SK-N-SH (cell line): ENCODE results near the gene IGSF3. TPM values are rescaled to one million over a fixed set of nuclear protein-coding genes. Genes with fewer than 3 reads are reported as not detected.

Experiments
- CTCF ChIA-PET: fragments of 300-600, 350-600 bp; formaldehyde crosslinking; extraction: SDS; loops from one replicate; lab custom pipeline; 2021; lab: Yijun Ruan, JAX
- POLR2A ChIA-PET: fragments of 350-600 bp; sonication (Branson Sonifier 250); formaldehyde crosslinking; extraction: SDS; loops from one replicate; lab custom pipeline; 2020; ENCODE audit warnings: antibody characterized with exemption, inconsistent platforms; lab: Yijun Ruan, JAX
- DNase-seq: peaks from one replicate; pipeline ENCODE4 v3.0.0; 2012
- H2AFZ ChIP-seq: fragments of 200-600 bp; sonication (generic); 2 replicates; pipeline ENCODE4 v1.8.1; 2016; ENCODE audit warnings: antibody characterized with exemption, mild to moderate bottlenecking, low read depth
- H3F3A ChIP-seq: fragments of 200-600 bp; sonication (generic); replicated peaks from 2 replicates; pipeline ENCODE3; 2016; ENCODE audit warnings: antibody characterized with exemption, mild to moderate bottlenecking; ENCODE audit not compliant: insufficient read depth
- H3K27ac ChIP-seq, 2 experiments: fragments of 200-500 bp in 1 of 2; fragments of 200-600 bp in 1 of 2; sonication (Bioruptor generic) in 1 of 2; sonication (generic), shearing (Covaris generic) in 1 of 2; 2 replicates each; pipeline versions ENCODE4 v1.5.1 to v1.6.1; 2014 to 2016; ENCODE audit warnings: low read depth in 2 of 2, inconsistent platforms in 1 of 2, low read length in 1 of 2, mild to moderate bottlenecking in 1 of 2, mixed read lengths in 1 of 2
- H3K27me3 ChIP-seq: fragments of 200-600 bp; sonication (generic), shearing (Covaris generic); 2 replicates; pipeline ENCODE4 v1.6.1; 2016; ENCODE audit warnings: mixed run types; ENCODE audit not compliant: insufficient read depth
- H3K36me3 ChIP-seq, 2 experiments: fragments of 200-500 bp in 1 of 2; fragments of 200-600 bp in 1 of 2; sonication (Bioruptor generic) in 1 of 2; sonication (generic) in 1 of 2; replicated peaks in 1 of 2; 2 replicates each; pipeline versions ENCODE3 to v1.5.1; 2014 to 2016; ENCODE audit warnings: low read length in 1 of 2, mild to moderate bottlenecking in 1 of 2; ENCODE audit not compliant: insufficient read depth in 2 of 2, control insufficient read depth in 1 of 2
- H3K4me1 ChIP-seq, 2 experiments: fragments of 200-500 bp in 1 of 2; fragments of 200-600 bp in 1 of 2; sonication (Bioruptor generic) in 1 of 2; sonication (generic), shearing (Covaris generic) in 1 of 2; 2 replicates each; pipeline versions ENCODE4 v1.5.1 to v1.6.1; 2014 to 2016; ENCODE audit warnings: low read depth in 1 of 2, low read length in 1 of 2, mixed run types in 1 of 2; ENCODE audit not compliant: insufficient read depth in 2 of 2, control insufficient read depth in 1 of 2
- H3K4me2 ChIP-seq: fragments of 200-600 bp; sonication (generic), shearing (Covaris generic); 2 replicates; pipeline ENCODE4 v1.6.1; 2017; ENCODE audit warnings: mixed run types
- H3K4me3 ChIP-seq, 2 experiments: fragments of 200-500 bp in 1 of 2; fragments of 200-600 bp in 1 of 2; sonication (Bioruptor generic) in 1 of 2; sonication (generic), shearing (Covaris generic) in 1 of 2; 2 replicates each; pipeline versions ENCODE4 v1.5.1 to v1.8.1; 2014 to 2016; ENCODE audit warnings: low read depth in 2 of 2, inconsistent platforms in 1 of 2, low read length in 1 of 2, mild to moderate bottlenecking in 1 of 2, mixed read lengths in 1 of 2, moderate library complexity in 1 of 2
- H3K79me2 ChIP-seq: fragments of 200-600 bp; sonication (generic); 2 replicates; pipeline ENCODE4 v1.8.1; 2017; ENCODE audit warnings: mild to moderate bottlenecking; ENCODE audit not compliant: insufficient read depth
- H3K9ac ChIP-seq: fragments of 200-600 bp; sonication (generic); 2 replicates; pipeline ENCODE4 v1.6.1; 2017; ENCODE audit warnings: mixed run types
- H3K9me2 ChIP-seq: fragments of 200-600 bp; sonication (generic); 2 replicates; pipeline ENCODE4 v1.6.1; 2017; ENCODE audit warnings: mixed run types
- H3K9me3 ChIP-seq: fragments of 200-600 bp; sonication (generic); 2 replicates; pipeline ENCODE4 v1.6.1; 2017; ENCODE audit warnings: mixed run types, mild to moderate bottlenecking, moderate library complexity
- H4K20me1 ChIP-seq: fragments of 200-600 bp; sonication (generic); 2 replicates; pipeline ENCODE4 v1.6.1; 2017; ENCODE audit warnings: mild to moderate bottlenecking, mixed run types; ENCODE audit not compliant: insufficient read depth
- ELF1 ChIP-seq: IDR thresholded peaks from 2 replicates; pipeline ENCODE4 v1.4.0; 2012
- EP300 ChIP-seq, 2 experiments: IDR thresholded peaks; 2 replicates each; pipeline versions ENCODE4 v1.4.0 to v1.6.1; 2012; ENCODE audit warnings: borderline replicate concordance in 1 of 2, low read depth in 1 of 2, low read length in 1 of 2
- GABPA ChIP-seq: IDR thresholded peaks from 2 replicates; pipeline ENCODE4 v1.4.0; 2012; ENCODE audit warnings: low read depth, mild to moderate bottlenecking
- GATA2 ChIP-seq: sonication (generic); formaldehyde crosslinking; IDR thresholded peaks from 2 replicates; pipeline ENCODE4 v1.5.0; 2020; ENCODE audit warnings: mild to moderate bottlenecking, missing genetic modification reagents
- MXI1 ChIP-seq: IDR thresholded peaks from 2 replicates; pipeline ENCODE4 v1.6.1; 2012; ENCODE audit warnings: mild to moderate bottlenecking, low read depth, low read length, improper control_type of control experiment
- RAD21 ChIP-seq: IDR thresholded peaks from 2 replicates; pipeline ENCODE4 v1.6.1; 2012; ENCODE audit warnings: mild to moderate bottlenecking, low read length
- REST ChIP-seq: IDR thresholded peaks from 2 replicates; pipeline ENCODE4 v1.6.1; 2012; ENCODE audit warnings: mild to moderate bottlenecking, low read depth, low read length, moderate library complexity
- TAF1 ChIP-seq: IDR thresholded peaks from 2 replicates; pipeline ENCODE4 v1.6.1; 2012; ENCODE audit warnings: low read depth, mild to moderate bottlenecking, low read length, moderate library complexity, borderline replicate concordance
- TCF12 ChIP-seq: IDR thresholded peaks from 2 replicates; pipeline ENCODE4 v1.4.0; 2012
- YY1 ChIP-seq: IDR thresholded peaks from 2 replicates; pipeline ENCODE4 v1.4.0; 2012; ENCODE audit warnings: low read depth, mild to moderate bottlenecking
- WGBS: methylation state at CpG from one replicate; pipeline ENCODE4 v1.1.6; 2017; ENCODE audit warnings: low lambda C conversion rate; 5-methylcytosine and 5-hydroxymethylcytosine counted together
- polyA plus RNA-seq, 3 experiments: library from polyadenylated mRNA; depleted of rRNA; stranded (reverse); fragments of >200 nt; gene quantifications; 2 replicates each; pipeline ENCODE4 v1.2.3, GENCODE V29; 2012
- TF ChIP-seq, protein P1 (sequence below): IDR thresholded peaks from 2 replicates; pipeline ENCODE4 v1.4.0; 2012; ENCODE audit warnings: low read depth, borderline replicate concordance
- TF ChIP-seq, protein P2 (sequence below): IDR thresholded peaks from 2 replicates; pipeline ENCODE4; 2012

Gene IGSF3
- polyA plus RNA-seq, 1 of the 3 experiments (the other 2 are of a cell fraction) = 3.0 TPM

- TF ChIP-seq REST (no peak), RAD21 (no peak), TCF12 (no peak), YY1 (no peak)
These were observed 17.0 kb upstream of the IGSF3 start (continued) for GRCh38 chr1:116684575-116684974.

GRCh38 chr1:116682641-116683221 is 15.2 kb upstream of the IGSF3 start:
- H3K27me3 ChIP-seq = no peaks in the 10 kb centered on the region
- H2AFZ ChIP-seq = no peak overlapping the region
- H3K9me2 ChIP-seq = no peaks in the 10 kb centered on the region
- no peaks in the 10 kb centered on the region for H4K20me1 ChIP-seq
- H3K36me3 ChIP-seq = no peaks in the 10 kb centered on the region
- no peak for TF ChIP-seq GABPA
- TF ChIP-seq MXI1 = no peak
- no peak for TF ChIP-seq ELF1
- TF ChIP-seq, protein P1, sequence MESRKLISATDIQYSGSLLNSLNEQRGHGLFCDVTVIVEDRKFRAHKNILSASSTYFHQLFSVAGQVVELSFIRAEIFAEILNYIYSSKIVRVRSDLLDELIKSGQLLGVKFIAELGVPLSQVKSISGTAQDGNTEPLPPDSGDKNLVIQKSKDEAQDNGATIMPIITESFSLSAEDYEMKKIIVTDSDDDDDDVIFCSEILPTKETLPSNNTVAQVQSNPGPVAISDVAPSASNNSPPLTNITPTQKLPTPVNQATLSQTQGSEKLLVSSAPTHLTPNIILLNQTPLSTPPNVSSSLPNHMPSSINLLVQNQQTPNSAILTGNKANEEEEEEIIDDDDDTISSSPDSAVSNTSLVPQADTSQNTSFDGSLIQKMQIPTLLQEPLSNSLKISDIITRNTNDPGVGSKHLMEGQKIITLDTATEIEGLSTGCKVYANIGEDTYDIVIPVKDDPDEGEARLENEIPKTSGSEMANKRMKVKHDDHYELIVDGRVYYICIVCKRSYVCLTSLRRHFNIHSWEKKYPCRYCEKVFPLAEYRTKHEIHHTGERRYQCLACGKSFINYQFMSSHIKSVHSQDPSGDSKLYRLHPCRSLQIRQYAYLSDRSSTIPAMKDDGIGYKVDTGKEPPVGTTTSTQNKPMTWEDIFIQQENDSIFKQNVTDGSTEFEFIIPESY = no peak
- no peak for TF ChIP-seq EP300 (IDR thresholded peaks at IDR 0.05; ENCODE audit: borderline replicate concordance in 1 of 2, low read depth in 1 of 2, low read length in 1 of 2)
- no peak for TF ChIP-seq TAF1
- TF ChIP-seq GATA2 (CRISPR knock-in tag) = no peak
- TF ChIP-seq, protein P2, sequence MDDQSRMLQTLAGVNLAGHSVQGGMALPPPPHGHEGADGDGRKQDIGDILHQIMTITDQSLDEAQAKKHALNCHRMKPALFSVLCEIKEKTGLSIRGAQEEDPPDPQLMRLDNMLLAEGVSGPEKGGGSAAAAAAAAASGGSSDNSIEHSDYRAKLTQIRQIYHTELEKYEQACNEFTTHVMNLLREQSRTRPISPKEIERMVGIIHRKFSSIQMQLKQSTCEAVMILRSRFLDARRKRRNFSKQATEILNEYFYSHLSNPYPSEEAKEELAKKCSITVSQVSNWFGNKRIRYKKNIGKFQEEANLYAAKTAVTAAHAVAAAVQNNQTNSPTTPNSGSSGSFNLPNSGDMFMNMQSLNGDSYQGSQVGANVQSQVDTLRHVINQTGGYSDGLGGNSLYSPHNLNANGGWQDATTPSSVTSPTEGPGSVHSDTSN = no peak
- ChIA-PET POLR2A (no interaction called here), CTCF (interaction anchor here (1.0 to 1.6 kb wide), 2 partner anchors 42 to 108 kb away, joined by 4 read pairs; no protein-coding TSS in a partner anchor)
- no peak overlapping the region for H3K27ac ChIP-seq
- peaks cover 8 to 19% of the 10 kb centered on the region in 2 experiments; a peak in 3 of 4 replicates for H3K4me1 ChIP-seq
- no peaks in the 10 kb centered on the region for H3K79me2 ChIP-seq
- WGBS = 37% methylated on average over 4 of the region's 4 CpGs
- H3K4me3 ChIP-seq = no peak overlapping the region
- no peak for DNase-seq
- H3F3A ChIP-seq = no peaks in the 10 kb centered on the region
- H3K9ac ChIP-seq = no peak overlapping the region
- no peaks in the 10 kb centered on the region for H3K9me3 ChIP-seq
- no peak overlapping the region for H3K4me2 ChIP-seq
